Breast epithelium (tissue), 3 donors: ENCODE data around the gene KANSL3.

Experiments
- POLR2A ChIP-seq: fragments of 450-650 bp; IDR thresholded peaks from one replicate; pipeline ENCODE4 v1.6.1; 2016; ENCODE audit warnings: antibody characterized with exemption, mild to moderate bottlenecking, moderate library complexity
- POLR2AphosphoS5 ChIP-seq, 3 donors: sonication (generic); formaldehyde crosslinking; IDR thresholded peaks; one replicate each; pipeline ENCODE4 v1.6.1; 2017; ENCODE audit warnings: antibody characterized with exemption in 3 of 3
- TF ChIP-seq, protein P1 (sequence below), 3 donors: fragments of 450-650 bp; IDR thresholded peaks; one replicate each; pipeline ENCODE4 v1.5.1; 2016 to 2017; ENCODE audit warnings: antibody characterized with exemption in 3 of 3, mild to moderate bottlenecking in 3 of 3, moderate library complexity in 3 of 3

GRCh38 chr2:96681540-96681939, 43.4 kb upstream of the KANSL3 start:
- TF ChIP-seq, protein P1, sequence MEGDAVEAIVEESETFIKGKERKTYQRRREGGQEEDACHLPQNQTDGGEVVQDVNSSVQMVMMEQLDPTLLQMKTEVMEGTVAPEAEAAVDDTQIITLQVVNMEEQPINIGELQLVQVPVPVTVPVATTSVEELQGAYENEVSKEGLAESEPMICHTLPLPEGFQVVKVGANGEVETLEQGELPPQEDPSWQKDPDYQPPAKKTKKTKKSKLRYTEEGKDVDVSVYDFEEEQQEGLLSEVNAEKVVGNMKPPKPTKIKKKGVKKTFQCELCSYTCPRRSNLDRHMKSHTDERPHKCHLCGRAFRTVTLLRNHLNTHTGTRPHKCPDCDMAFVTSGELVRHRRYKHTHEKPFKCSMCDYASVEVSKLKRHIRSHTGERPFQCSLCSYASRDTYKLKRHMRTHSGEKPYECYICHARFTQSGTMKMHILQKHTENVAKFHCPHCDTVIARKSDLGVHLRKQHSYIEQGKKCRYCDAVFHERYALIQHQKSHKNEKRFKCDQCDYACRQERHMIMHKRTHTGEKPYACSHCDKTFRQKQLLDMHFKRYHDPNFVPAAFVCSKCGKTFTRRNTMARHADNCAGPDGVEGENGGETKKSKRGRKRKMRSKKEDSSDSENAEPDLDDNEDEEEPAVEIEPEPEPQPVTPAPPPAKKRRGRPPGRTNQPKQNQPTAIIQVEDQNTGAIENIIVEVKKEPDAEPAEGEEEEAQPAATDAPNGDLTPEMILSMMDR (IDR thresholded peaks at IDR 0.05), result no peak
- TF ChIP-seq POLR2AphosphoS5 (IDR thresholded peaks at IDR 0.05), result no peak
- no peak for TF ChIP-seq POLR2A
